Measurements from ENCODE around the gene S1PR4. TPM values are rescaled to one million over a fixed set of nuclear protein-coding genes. Genes with fewer than 3 reads are reported as not detected.
A peak's percentile ranks its signal among the peaks of the same experiment; 100 is the strongest.

The S1PR4 gene
- total and polyA plus RNA-seq, 9 of the 15 experiments (the other 6 are each of a cell fraction or from before 2014, with no cell fraction given): 0.27 TPM; not detected in 8

GRCh38 chr19:3194106-3195087, 15.8 kb downstream of the S1PR4 start (continued):
- TF ChIP-seq WHSC1 (IDR thresholded peaks at IDR 0.05; ENCODE audit: low read length): no peak
- TF ChIP-seq NFYB (IDR thresholded peaks at IDR 0.05; ENCODE audit: extremely low read depth, insufficient read length): no peak
- no peak for TF ChIP-seq MEF2A (IDR thresholded peaks at IDR 0.05; ENCODE audit: control insufficient read depth, low read depth, low read length)
- TF ChIP-seq ZNF584 (CRISPR knock-in tag; IDR thresholded peaks at IDR 0.05; ENCODE audit: low read depth): no peak
- TF ChIP-seq MYC (IDR thresholded peaks at IDR 0.05; ENCODE audit: low read depth, low read length): peak; percentile 29
- no peak for TF ChIP-seq MYC (CRISPR knock-in tag; IDR thresholded peaks at IDR 0.05; ENCODE audit: borderline replicate concordance, low read depth)
- TF ChIP-seq ZBTB17 (CRISPR knock-in tag; IDR thresholded peaks at IDR 0.05): 0 out of 2 replicates have a peak, but pooled peaks have one; percentile 21
- TF ChIP-seq ARNT (IDR thresholded peaks at IDR 0.05): peak; percentile 15 to 68; a peak in 1 of 4 replicates
- TF ChIP-seq NR3C1 (CRISPR knock-in tag; IDR thresholded peaks at IDR 0.05): no peak
- TF ChIP-seq, protein P1, sequence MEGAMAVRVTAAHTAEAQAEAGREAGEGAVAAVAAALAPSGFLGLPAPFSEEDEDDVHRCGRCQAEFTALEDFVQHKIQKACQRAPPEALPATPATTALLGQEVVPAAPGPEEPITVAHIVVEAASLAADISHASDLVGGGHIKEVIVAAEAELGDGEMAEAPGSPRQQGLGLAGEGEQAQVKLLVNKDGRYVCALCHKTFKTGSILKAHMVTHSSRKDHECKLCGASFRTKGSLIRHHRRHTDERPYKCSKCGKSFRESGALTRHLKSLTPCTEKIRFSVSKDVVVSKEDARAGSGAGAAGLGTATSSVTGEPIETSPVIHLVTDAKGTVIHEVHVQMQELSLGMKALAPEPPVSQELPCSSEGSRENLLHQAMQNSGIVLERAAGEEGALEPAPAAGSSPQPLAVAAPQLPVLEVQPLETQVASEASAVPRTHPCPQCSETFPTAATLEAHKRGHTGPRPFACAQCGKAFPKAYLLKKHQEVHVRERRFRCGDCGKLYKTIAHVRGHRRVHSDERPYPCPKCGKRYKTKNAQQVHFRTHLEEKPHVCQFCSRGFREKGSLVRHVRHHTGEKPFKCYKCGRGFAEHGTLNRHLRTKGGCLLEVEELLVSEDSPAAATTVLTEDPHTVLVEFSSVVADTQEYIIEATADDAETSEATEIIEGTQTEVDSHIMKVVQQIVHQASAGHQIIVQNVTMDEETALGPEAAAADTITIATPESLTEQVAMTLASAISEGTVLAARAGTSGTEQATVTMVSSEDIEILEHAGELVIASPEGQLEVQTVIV (CRISPR knock-in tag; IDR thresholded peaks at IDR 0.05; ENCODE audit: borderline replicate concordance): no peak
- TF ChIP-seq GABPB1 (CRISPR knock-in tag; IDR thresholded peaks at IDR 0.05): peak; percentile 57; the same call in 1 of the 2 replicates
- TF ChIP-seq ELF4 (CRISPR knock-in tag; IDR thresholded peaks at IDR 0.05): no peak
- TF ChIP-seq CBX5 (IDR thresholded peaks at IDR 0.05; ENCODE audit: borderline replicate concordance, low read depth): no peak
- TF ChIP-seq, protein P2, sequence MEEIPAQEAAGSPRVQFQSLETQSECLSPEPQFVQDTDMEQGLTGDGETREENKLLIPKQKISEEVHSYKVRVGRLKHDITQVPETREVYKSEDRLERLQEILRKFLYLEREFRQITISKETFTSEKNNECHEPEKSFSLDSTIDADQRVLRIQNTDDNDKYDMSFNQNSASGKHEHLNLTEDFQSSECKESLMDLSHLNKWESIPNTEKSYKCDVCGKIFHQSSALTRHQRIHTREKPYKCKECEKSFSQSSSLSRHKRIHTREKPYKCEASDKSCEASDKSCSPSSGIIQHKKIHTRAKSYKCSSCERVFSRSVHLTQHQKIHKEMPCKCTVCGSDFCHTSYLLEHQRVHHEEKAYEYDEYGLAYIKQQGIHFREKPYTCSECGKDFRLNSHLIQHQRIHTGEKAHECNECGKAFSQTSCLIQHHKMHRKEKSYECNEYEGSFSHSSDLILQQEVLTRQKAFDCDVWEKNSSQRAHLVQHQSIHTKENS (CRISPR knock-in tag; IDR thresholded peaks at IDR 0.05): no peak
- peak; percentile 43 for TF ChIP-seq HDAC2 (IDR thresholded peaks at IDR 0.05)
- no peak for TF ChIP-seq ATF2 (CRISPR knock-in tag; IDR thresholded peaks at IDR 0.05)
- TF ChIP-seq CTBP1 (IDR thresholded peaks at IDR 0.05; ENCODE audit: borderline replicate concordance): no peak
- TF ChIP-seq NCOR1 (IDR thresholded peaks at IDR 0.05): peak; percentile 85
- TF ChIP-seq TRIM25 (IDR thresholded peaks at IDR 0.05; ENCODE audit: borderline replicate concordance): no peak
- no peak for TF ChIP-seq BACH1 (tag; IDR thresholded peaks at IDR 0.05)
- peak; percentile 89 for TF ChIP-seq CBFA2T2 (conservative IDR thresholded peaks at IDR 0.05)
- no peak for TF ChIP-seq GABPB2 (CRISPR knock-in tag; conservative IDR thresholded peaks at IDR 0.05)

Data from K562 (cell line).